ENCODE results near the gene LRPAP1.

DNA sequence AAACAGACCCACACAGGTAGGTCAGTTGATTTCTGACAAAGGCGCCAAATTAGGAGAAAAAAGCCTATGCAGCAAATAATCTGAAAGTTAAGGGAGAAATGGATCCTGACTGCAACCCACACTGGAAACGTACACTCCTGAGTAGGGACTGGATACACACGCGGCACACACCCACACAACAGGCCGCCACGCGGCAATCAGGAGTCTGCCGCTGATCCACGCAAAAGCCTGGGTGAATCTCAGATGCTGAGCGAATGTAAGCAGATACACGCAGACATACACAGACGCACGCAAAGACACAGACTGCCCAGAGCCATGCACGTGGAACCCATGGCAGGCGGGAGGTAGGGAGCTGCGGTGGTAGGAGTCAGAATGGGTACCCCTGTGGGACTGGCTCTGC, 21.7 kb downstream of the LRPAP1 start:
- TF ChIP-seq, protein P1, sequence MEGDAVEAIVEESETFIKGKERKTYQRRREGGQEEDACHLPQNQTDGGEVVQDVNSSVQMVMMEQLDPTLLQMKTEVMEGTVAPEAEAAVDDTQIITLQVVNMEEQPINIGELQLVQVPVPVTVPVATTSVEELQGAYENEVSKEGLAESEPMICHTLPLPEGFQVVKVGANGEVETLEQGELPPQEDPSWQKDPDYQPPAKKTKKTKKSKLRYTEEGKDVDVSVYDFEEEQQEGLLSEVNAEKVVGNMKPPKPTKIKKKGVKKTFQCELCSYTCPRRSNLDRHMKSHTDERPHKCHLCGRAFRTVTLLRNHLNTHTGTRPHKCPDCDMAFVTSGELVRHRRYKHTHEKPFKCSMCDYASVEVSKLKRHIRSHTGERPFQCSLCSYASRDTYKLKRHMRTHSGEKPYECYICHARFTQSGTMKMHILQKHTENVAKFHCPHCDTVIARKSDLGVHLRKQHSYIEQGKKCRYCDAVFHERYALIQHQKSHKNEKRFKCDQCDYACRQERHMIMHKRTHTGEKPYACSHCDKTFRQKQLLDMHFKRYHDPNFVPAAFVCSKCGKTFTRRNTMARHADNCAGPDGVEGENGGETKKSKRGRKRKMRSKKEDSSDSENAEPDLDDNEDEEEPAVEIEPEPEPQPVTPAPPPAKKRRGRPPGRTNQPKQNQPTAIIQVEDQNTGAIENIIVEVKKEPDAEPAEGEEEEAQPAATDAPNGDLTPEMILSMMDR (IDR thresholded peaks at IDR 0.05), result no peak
- TF ChIP-seq POLR2A (IDR thresholded peaks at IDR 0.05), result no peak

All from stomach (tissue), 4 donors.